Raji (cell line): ENCODE data around the gene CORT.

Source experiments
- POLR2A ChIP-seq: IDR thresholded peaks from 2 replicates; pipeline ENCODE4 v1.6.1; 2011; ENCODE audit warnings: low read depth, low read length, control low read depth; ENCODE audit not compliant: insufficient read depth

CORT gene

GRCh38 chr1:10495952-10496351 lies 46.1 kb downstream of the CORT start:
- no peak for TF ChIP-seq POLR2A

DNA sequence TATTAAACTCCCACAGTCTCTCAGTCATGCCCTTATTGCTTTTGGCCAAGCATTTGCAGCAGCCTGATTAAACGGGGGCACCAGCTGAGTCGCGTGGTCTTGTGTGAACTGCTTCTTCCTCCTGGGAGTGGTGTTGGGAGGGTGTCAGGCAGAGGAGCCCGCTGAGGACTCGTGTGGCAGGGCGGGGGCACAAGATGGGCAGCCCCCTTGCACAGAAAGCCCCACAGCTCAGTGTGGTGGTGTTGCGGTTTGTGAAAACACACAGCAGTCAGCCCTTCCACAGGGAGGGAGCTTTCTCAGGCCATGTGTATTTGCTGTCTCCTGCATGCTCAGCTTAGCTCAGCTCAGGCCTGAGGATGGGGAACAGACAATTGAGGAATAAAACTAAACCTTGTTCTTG lies 47.3 kb downstream of the CORT start:
- no peak for TF ChIP-seq POLR2A

DNA sequence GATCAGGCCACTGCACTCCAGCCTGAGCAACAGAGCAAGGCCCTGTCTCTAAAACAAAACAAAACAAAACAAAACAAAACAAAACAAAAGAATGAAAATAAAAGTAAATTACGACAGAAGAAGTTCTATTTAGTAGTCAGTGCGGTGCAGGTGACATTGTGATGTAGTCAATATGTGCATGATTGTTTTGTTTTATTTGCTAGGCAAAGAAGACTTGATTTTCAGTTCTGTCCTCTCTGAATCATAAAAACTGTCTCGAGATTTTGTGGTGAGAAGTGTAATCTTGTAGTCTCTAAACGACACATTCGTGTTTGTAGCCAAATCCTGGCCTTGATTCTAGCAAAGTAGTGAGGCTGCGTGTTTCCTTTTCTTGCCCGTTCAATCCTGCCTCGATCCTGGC lies 48.4 kb downstream of the CORT start:
- TF ChIP-seq POLR2A, result no peak
